HuH-7 (cell line): ENCODE measurements around the gene SEZ6.
A peak's percentile ranks its signal among the peaks of the same experiment; 100 is the strongest.

Experiments
- DNase-seq: peaks from one replicate; pipeline ENCODE4 v3.0.0; 2011; ENCODE audit warnings: low spot score

The SEZ6 gene

DNA sequence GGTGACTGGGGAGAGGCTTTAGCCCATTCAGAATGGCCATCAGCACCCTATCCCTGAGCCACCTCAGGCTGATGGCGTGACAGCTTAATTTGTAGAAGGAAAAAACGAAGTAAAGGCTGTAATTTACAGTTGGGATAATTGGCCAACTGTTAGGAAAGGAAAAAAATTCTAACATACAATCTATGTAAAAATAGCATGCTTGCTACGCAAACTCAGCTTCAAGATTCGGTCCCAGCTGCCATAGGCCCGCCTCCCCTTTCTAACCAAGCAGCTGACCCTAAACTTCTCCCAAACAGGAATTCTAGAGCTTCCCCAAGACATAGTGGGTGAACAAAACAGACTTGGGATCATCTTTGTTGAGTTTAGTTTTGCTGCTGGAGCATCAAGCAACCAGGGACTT lies 4.9 kb downstream of the SEZ6 start:
- DNase-seq, result no peak

GRCh38 chr17:28999206-28999605 lies 6.6 kb downstream of the SEZ6 start:
- no peak for DNase-seq

- no peak for DNase-seq
Measured at GRCh38 chr17:28997806-28998205, 8.0 kb downstream of the SEZ6 start.

GRCh38 chr17:28996554-28997096 lies 9.2 kb downstream of the SEZ6 start:
- DNase-seq, result peak; percentile 60

DNA sequence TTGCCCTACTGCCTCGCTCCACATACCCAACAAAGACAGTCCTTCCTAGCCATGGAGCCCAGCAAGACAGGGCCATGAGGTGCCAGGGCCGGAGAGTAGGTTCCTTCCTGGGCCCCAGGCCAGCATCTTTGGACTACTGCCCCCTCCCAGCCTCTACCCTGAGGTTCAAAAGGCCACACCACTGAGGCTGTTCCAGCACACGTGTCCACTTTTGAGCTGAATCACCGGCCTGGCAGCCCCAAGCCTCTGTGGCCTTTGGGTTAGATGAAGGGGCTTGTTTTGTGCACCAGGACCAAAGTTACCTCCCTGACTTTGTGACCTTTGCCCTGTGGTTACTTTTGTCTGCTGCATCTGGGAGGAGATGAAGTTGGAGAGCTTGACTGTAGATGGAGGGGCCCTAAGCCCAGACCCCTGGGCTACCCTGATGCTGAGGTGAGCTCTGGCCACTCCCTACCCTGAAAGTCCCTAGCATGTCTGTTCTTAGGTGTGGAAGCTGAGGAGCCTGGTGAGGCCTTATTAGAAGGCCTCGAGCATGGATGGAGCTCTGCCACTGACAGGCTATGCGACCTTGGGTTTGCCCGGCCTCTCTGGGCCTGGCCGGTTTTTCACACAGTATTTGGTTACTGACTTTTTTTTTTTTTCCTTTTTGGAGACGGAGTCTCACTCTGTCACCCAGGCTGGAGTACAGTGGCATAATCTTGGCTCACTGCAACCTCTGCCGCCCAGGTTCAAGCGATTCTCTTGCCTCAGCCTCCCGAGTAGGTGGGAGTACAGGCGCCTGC lies 12.0 kb downstream of the SEZ6 start:
- DNase-seq, result no peak

GRCh38 chr17:28992625-28993600 lies 12.9 kb downstream of the SEZ6 start:
- no peak for DNase-seq

DNA sequence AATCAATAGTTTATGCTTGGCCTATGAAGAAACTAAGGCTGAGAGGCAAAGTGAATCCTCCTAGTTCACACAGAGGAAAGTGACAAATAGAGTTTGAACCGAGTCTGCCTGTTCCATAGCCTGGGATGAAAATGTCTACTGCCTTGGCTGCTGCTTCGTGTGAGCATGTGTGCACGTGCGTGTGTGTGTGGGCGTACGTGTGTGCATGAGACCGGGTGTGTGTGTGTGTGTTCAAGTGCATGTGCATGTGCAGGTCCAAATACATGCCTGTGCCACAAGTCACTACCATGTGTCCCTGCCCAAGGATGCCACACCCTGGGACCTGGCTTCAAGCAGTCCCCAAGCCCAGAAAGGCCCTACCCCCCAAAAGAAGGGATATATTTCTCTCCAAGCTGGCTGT lies 13.6 kb downstream of the SEZ6 start:
- DNase-seq, result no peak

DNA sequence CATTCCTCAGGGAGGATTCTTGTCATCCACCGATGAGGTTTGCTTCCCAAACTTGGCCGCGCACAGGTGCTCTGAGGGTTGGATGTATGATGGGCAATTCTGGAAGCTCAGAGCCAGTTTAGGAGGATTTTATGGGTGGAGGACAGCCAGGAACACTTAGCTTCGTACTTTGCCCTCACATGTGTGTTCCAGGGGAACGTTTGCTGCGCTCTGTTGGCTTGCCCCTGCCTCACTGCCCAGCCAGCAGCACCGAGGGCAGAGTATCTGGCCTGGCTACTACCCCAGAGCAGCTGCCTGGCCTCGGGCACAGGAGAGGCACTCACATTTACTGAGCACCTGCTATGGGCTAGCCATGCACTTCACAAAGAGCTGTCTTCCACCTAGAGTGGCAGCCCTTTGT lies 14.1 kb downstream of the SEZ6 start:
- no peak for DNase-seq

DNA sequence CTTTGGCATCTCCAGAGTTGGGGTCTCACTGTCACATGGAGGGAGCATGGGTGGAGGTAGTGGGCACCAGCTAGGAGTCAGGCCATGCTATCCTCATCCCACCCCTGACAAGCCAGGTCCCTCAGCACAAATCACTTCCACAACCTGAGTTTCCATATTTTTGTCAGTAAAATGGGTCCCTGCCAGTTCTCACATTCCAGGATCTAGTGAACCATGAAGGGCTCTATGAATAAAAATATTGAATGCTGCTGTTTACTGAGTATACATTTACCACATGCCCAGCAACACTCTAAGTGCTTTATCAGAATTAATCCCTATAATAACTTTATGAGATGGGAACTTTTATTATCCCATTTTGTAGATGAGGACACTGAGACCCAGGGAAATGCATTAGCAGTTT lies 16.8 kb downstream of the SEZ6 start:
- no peak for DNase-seq

DNA sequence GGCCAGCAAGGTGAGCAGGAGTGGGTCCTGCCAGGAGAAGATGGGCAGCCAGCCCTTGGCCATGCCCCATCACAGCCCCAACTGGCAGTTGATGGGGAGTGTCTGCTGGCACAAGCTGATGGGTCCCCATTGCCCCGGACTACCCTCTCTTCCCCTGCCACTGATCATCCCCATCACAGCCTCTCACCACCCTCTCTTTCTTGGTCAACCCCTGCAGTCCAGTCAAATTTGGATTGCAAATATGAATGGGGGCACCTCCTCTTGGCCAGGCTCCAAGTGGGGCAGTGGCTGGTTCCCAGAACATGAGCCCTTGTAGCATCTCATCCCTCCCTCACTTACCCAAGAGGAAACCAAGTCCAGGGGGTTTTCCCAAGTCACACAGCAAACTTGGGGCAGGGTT lies 17.4 kb downstream of the SEZ6 start:
- DNase-seq, result no peak

GRCh38 chr17:28986714-28987655 lies 18.8 kb downstream of the SEZ6 start:
- no peak for DNase-seq

- no peak for DNase-seq
Measured at GRCh38 chr17:28985950-28986713, 19.7 kb downstream of the SEZ6 start.

- DNase-seq, result no peak
Measured at GRCh38 chr17:28983286-28984230, 22.3 kb downstream of the SEZ6 start.

GRCh38 chr17:28982131-28982793 lies 23.6 kb downstream of the SEZ6 start:
- no peak for DNase-seq

- no peak for DNase-seq
Measured at GRCh38 chr17:28978356-28978964, 27.4 kb downstream of the SEZ6 start.

- DNase-seq, result no peak
Measured at GRCh38 chr17:28977659-28978355, 28.0 kb downstream of the SEZ6 start.

DNA sequence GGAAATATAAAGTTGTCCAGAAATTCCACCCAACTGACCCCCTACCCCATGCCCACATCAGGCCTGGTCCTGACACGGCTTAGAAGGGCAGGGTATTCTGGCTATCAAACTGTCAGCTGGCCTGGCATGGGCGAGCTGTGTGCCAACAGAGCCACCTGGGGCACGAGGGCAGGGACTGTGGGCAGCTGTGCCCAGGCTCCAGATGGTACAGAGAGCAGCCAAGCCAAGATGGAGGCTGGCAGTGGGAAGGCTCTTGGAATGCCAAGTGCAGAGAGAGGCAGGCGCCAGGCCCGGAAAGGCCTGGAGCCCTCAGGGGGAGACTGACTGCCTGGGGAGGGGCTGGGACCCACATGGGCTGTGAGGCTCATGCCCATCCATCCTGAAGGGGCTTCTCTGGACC lies 30.2 kb downstream of the SEZ6 start:
- DNase-seq, result no peak

DNA sequence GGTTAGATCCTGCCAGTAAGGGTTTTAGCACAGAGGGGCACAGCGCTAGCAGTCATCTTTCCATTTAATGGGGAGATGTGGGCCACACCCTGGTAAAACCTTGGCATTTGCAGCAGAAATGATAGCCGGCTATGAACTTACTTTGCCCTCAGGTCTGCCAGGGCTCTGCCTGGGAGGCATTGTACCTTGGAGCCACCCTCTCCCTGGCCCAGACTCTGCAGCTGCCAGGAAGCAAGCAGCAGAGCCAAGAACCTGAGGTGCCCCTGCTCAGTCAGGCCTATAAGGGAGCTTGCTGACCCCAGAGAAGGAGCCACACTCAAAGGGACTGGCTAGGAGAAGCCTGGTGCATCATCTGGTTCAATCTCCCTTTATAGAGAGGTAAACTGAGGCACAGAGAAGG lies 30.8 kb downstream of the SEZ6 start:
- DNase-seq, result no peak
